BLaER1 treated with 17β-estradiol and CSF1 and Interleukin-3, amounts not matched to agents 10 nM and 100 nM (cell line): ENCODE results near the gene GLYATL2.

Source experiments
- H3K27ac ChIP-seq, 11 experiments: shearing (Covaris generic); formaldehyde crosslinking; 2 replicates each; pipeline ENCODE4 v1.8.1; 2022
- H3K27me3 ChIP-seq, 11 experiments: shearing (Covaris generic); formaldehyde crosslinking; 2 replicates each; pipeline ENCODE4 v1.8.1; 2022
- H3K36me3 ChIP-seq, 11 experiments: shearing (Covaris generic); formaldehyde crosslinking; 2 replicates each; pipeline ENCODE4 v1.8.1; 2022
- H3K4me1 ChIP-seq, 10 experiments: shearing (Covaris generic); formaldehyde crosslinking; 2 replicates each; pipeline ENCODE4 v1.8.1; 2022
- H3K4me2 ChIP-seq, 11 experiments: shearing (Covaris generic); formaldehyde crosslinking; 2 replicates each; pipeline ENCODE4 v1.8.1; 2022
- H3K4me3 ChIP-seq, 10 experiments: shearing (Covaris generic); formaldehyde crosslinking; 2 replicates each; pipeline ENCODE4 v1.8.1; 2022
- H3K9ac ChIP-seq, 11 experiments: shearing (Covaris generic); formaldehyde crosslinking; 2 replicates each; pipeline ENCODE4 v1.8.1; 2022
- H3K9me3 ChIP-seq, 11 experiments: shearing (Covaris generic); formaldehyde crosslinking; replicated peaks in 1 of 11; 2 replicates each; pipeline ENCODE4 v1.8.1; 2022
- H4K20me1 ChIP-seq, 11 experiments: shearing (Covaris generic); formaldehyde crosslinking; 2 replicates each; pipeline ENCODE4 v1.8.1; 2022
- Cebpa-rat ChIP-seq, 11 experiments: shearing (Covaris generic); IDR thresholded peaks; 2 replicates each; pipeline ENCODE4 v1.8.1; 2022

The GLYATL2 gene

DNA sequence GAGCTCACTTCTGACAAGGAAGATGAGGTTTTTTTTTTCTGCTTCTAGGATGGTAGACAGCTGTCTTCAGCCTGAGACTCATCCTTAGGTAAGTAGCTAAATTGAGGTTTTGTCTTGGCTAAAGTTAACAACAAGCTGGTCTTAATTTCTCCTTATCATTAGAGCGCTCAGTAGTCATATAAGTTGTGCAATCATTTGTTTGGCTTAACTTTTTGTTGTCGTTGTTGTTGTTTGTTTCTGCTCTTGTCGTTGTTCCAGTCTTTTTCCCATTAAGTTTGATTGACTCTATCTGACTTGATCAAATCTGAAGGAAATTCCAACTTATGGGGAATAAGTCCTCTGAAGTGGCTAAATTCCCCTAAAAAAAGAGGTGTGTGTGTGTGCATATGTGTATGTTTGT lies 33.0 kb downstream of the GLYATL2 start:
- TF ChIP-seq Cebpa-rat (IDR thresholded peaks at IDR 0.05) = no peak
- no peaks in the 10 kb centered on the region for H3K27me3 ChIP-seq
- H3K4me3 ChIP-seq = no peak overlapping the region
- no peaks in the 10 kb centered on the region for H4K20me1 ChIP-seq
- no peak overlapping the region for H3K27ac ChIP-seq
- no peaks in the 10 kb centered on the region for H3K4me1 ChIP-seq
- H3K9me3 ChIP-seq = peaks cover 37 to 53% (median 50%) of the 10 kb centered on the region in 11 experiments
- no peak overlapping the region for H3K9ac ChIP-seq
- no peaks in the 10 kb centered on the region for H3K36me3 ChIP-seq
- H3K4me2 ChIP-seq = no peak overlapping the region

- Histone ChIP-seq H3K27ac (no peak overlapping the region), H3K36me3 (no peaks in the 10 kb centered on the region), H3K4me3 (no peak overlapping the region), H3K4me1 (no peaks in the 10 kb centered on the region), H3K9ac (no peak overlapping the region), H4K20me1 (no peaks in the 10 kb centered on the region), H3K9me3 (peaks cover 0 to 14% (median 10%) of the 10 kb centered on the region in 11 experiments; a peak in 18 of 22 replicates), H3K27me3 (no peaks in the 10 kb centered on the region), H3K4me2 (no peak overlapping the region)
- no peak for TF ChIP-seq Cebpa-rat (IDR thresholded peaks at IDR 0.05)
Measured at GRCh38 chr11:58807343-58807742, 37.2 kb downstream of the GLYATL2 start.

- Histone ChIP-seq H3K4me1 (no peaks in the 10 kb centered on the region), H4K20me1 (no peaks in the 10 kb centered on the region), H3K4me3 (no peak overlapping the region), H3K27ac (no peak overlapping the region), H3K9ac (no peak overlapping the region), H3K4me2 (no peak overlapping the region), H3K9me3 (peaks cover 0 to 11% (median 0%) of the 10 kb centered on the region in 11 experiments; a peak in 4 of 22 replicates), H3K36me3 (no peaks in the 10 kb centered on the region), H3K27me3 (no peaks in the 10 kb centered on the region)
- no peak for TF ChIP-seq Cebpa-rat (IDR thresholded peaks at IDR 0.05)
Measured at GRCh38 chr11:58805065-58805464, 39.4 kb downstream of the GLYATL2 start.

- no peak overlapping the region for H3K4me3 ChIP-seq
- no peaks in the 10 kb centered on the region for H3K36me3 ChIP-seq
- H4K20me1 ChIP-seq = no peaks in the 10 kb centered on the region
- H3K4me1 ChIP-seq = no peaks in the 10 kb centered on the region
- H3K4me2 ChIP-seq = no peak overlapping the region
- TF ChIP-seq Cebpa-rat (IDR thresholded peaks at IDR 0.05) = no peak
- H3K27me3 ChIP-seq = no peaks in the 10 kb centered on the region
- no peak overlapping the region for H3K27ac ChIP-seq
- H3K9me3 ChIP-seq = peaks cover 0 to 11% (median 0%) of the 10 kb centered on the region in 11 experiments; a peak in 4 of 22 replicates
- H3K9ac ChIP-seq = no peak overlapping the region
Measured at GRCh38 chr11:58801974-58802545, 42.4 kb downstream of the GLYATL2 start.

- H3K27me3 ChIP-seq = no peaks in the 10 kb centered on the region
- H4K20me1 ChIP-seq = no peaks in the 10 kb centered on the region
- no peak overlapping the region for H3K9ac ChIP-seq
- H3K36me3 ChIP-seq = no peaks in the 10 kb centered on the region
- no peak overlapping the region for H3K4me3 ChIP-seq
- peaks cover 0 to 11% (median 0%) of the 10 kb centered on the region in 11 experiments; a peak in 4 of 22 replicates for H3K9me3 ChIP-seq
- no peaks in the 10 kb centered on the region for H3K4me1 ChIP-seq
- TF ChIP-seq Cebpa-rat (IDR thresholded peaks at IDR 0.05) = no peak
- H3K27ac ChIP-seq = no peak overlapping the region
- no peak overlapping the region for H3K4me2 ChIP-seq
Measured at GRCh38 chr11:58801302-58801701, 43.2 kb downstream of the GLYATL2 start.

GRCh38 chr11:58796333-58796732 lies 48.2 kb downstream of the GLYATL2 start:
- peak in 1 of 11 experiments; percentile 28; a peak in 1 of 22 replicates for TF ChIP-seq Cebpa-rat (IDR thresholded peaks at IDR 0.05)
- Histone ChIP-seq H3K27ac (no peak overlapping the region), H3K9me3 (peaks cover 10 to 18% (median 13%) of the 10 kb centered on the region in 11 experiments; a peak in 20 of 22 replicates), H3K9ac (no peak overlapping the region), H3K36me3 (no peaks in the 10 kb centered on the region), H3K4me3 (no peak overlapping the region), H4K20me1 (no peaks in the 10 kb centered on the region), H3K4me2 (no peak overlapping the region), H3K4me1 (no peaks in the 10 kb centered on the region), H3K27me3 (no peaks in the 10 kb centered on the region)

DNA sequence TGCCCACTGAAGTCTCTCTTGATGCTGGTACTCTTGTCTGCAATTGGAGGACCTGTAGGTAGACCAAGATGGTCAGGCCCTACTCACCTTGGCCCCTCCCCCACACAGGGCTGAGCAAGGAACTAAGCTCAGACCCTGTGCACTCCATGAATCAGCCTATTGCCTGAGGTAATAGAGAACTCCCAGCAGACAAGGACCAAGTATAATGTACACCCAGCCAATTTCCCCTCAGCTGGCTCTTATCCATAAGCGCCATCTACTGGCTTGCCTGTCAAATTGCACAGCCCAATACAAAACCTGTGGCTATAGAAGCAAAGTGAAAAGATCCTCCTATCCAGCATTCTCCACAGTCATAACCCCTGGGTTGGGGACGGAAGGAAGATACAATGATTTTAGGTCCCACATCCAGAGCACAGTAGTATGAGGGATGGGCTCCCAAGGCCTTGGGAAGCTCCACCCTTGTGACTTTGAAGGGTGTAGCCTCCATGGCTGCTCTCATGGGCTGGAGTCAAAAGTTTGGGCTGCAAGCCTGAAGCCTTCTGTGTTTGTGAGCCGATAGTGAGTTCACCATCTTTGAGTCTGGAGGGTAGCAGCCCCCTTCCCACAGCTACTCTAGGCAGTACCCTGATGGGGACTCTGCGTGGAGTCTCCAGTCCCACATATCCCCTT lies 56.0 kb downstream of the GLYATL2 start:
- Histone ChIP-seq H3K36me3 (no peaks in the 10 kb centered on the region), H3K4me1 (no peaks in the 10 kb centered on the region), H3K9ac (no peak overlapping the region), H3K27ac (no peak overlapping the region), H4K20me1 (no peaks in the 10 kb centered on the region), H3K27me3 (no peaks in the 10 kb centered on the region), H3K4me2 (no peak overlapping the region), H3K4me3 (no peak overlapping the region), H3K9me3 (peaks cover 9 to 15% (median 12%) of the 10 kb centered on the region in 11 experiments; a peak in 20 of 22 replicates)
- no peak for TF ChIP-seq Cebpa-rat (IDR thresholded peaks at IDR 0.05)

DNA sequence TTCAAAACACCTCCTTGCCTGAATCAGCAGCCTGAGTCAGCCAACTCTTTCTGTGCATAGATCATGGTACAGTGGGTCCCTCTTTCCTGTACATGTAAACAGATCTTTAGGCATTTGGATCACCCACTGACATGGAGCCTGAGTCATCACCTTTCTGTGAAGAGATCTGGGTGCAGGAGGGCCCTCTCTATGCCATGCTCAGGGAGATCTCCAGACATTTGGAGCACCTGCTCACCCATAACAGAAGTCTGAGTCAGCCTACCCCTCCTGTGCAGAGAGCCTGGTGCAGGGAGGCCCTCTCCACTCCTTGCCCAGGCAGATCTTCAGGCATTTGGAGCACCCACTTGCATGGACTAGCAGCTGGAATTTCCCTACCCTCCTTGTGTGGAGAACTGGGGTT lies 56.6 kb downstream of the GLYATL2 start:
- Histone ChIP-seq H3K9ac (no peak overlapping the region), H3K36me3 (no peaks in the 10 kb centered on the region), H3K27me3 (no peaks in the 10 kb centered on the region), H4K20me1 (no peaks in the 10 kb centered on the region), H3K4me1 (no peaks in the 10 kb centered on the region), H3K9me3 (peaks cover 6 to 9% (median 7%) of the 10 kb centered on the region in 11 experiments; a peak in 20 of 22 replicates), H3K27ac (no peak overlapping the region), H3K4me3 (no peak overlapping the region), H3K4me2 (no peak overlapping the region)
- no peak for TF ChIP-seq Cebpa-rat (IDR thresholded peaks at IDR 0.05)

DNA sequence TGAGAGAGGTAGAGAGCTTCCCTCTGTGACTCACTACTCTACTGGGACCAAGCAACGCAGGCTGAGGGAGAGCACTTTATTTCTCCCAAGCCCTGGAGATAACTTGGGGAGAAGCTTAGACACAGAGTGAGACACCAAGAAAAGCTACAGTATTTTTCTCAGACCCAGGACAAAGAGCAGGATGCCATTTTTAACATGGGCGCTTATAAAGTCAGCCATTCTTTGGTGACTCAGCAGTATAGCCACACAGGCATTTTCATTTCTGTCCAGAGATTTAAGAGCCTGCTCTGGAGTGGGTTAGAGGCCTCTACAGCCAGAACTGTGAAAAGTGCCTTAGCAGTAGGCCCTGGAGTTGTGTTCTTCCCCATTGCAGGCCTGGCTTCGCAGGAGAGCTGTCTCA lies 57.8 kb downstream of the GLYATL2 start:
- no peaks in the 10 kb centered on the region for H3K9me3 ChIP-seq
- TF ChIP-seq Cebpa-rat (IDR thresholded peaks at IDR 0.05) = no peak
- no peaks in the 10 kb centered on the region for H3K4me1 ChIP-seq
- H3K4me2 ChIP-seq = no peak overlapping the region
- H3K9ac ChIP-seq = no peak overlapping the region
- H3K4me3 ChIP-seq = no peak overlapping the region
- no peaks in the 10 kb centered on the region for H3K27me3 ChIP-seq
- H4K20me1 ChIP-seq = no peaks in the 10 kb centered on the region
- H3K27ac ChIP-seq = no peak overlapping the region; a peak in 1 of 22 replicates
- H3K36me3 ChIP-seq = no peaks in the 10 kb centered on the region

GRCh38 chr11:58784995-58785394 lies 59.5 kb downstream of the GLYATL2 start:
- H3K4me2 ChIP-seq = no peak overlapping the region
- H3K4me1 ChIP-seq = no peaks in the 10 kb centered on the region
- TF ChIP-seq Cebpa-rat (IDR thresholded peaks at IDR 0.05) = no peak
- H3K27ac ChIP-seq = no peak overlapping the region
- no peaks in the 10 kb centered on the region for H3K27me3 ChIP-seq
- no peaks in the 10 kb centered on the region for H4K20me1 ChIP-seq
- no peak overlapping the region for H3K4me3 ChIP-seq
- H3K9ac ChIP-seq = no peak overlapping the region
- peaks cover 5 to 15% (median 8%) of the 10 kb centered on the region in 11 experiments; a peak in 17 of 22 replicates for H3K9me3 ChIP-seq
- no peaks in the 10 kb centered on the region for H3K36me3 ChIP-seq
